T47D (cell line): ENCODE data around the gene ASCL1.

Source experiments
- DNase-seq, 2 experiments: peaks; one replicate each; pipeline versions ENCODE4 v3.0.0 to v3.0.0-alpha.2; 2011 to 2012; ENCODE audit warnings: low read depth in 1 of 2, low spot score in 1 of 2
- JUND ChIP-seq: IDR thresholded peaks from 2 replicates; pipeline ENCODE4 v1.6.1; 2012; ENCODE audit warnings: low read depth
- in situ Hi-C: cut with HindIII; loops from 2 replicates; pipeline ENCODE4 v1.10.0; 2016; ENCODE audit warnings: low sequenced_read_pairs, low pct_unique_long_range_greater_than_20kb

The ASCL1 gene

DNA sequence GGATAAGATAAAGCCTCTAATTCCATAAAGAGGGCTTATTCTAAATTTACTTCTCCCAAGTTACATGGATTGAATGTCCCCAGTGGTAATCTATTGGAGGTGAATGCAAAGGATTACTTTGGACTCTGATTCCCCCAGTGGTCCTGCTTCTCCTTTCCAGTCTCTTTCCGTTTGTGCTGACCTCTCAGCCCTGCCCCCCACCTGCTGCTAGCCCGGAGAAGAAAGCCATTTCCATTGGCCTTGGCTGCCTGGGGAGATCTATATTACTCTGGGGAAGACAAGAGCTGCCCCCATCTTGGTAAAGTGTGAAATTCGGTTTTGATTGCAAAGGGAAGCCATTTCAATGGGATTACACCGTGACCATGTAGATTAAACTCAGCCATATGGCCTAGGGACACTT is 13.3 kb downstream of the ASCL1 start:
- TF ChIP-seq JUND, result no peak
- in situ Hi-C loops, result no loop called here
- DNase-seq, result no peak

DNA sequence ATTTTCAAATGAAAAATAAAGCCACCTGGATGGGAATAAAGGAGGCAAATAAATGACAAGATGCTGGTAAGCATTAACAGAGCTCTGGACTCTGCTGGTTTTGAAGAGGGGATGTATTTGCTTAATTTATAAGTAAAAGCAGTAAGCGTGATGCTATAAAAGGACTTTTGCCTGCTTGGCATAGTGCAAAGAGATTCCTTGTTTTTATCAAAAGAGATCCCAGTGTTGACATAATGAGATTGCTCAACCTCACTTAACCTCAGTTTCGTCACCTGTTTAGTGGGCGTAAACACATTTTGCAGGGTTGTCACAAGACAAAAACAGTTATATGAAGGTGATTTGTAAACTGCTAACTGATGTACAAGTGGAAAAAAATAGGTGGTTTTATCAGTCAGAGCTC is 13.8 kb downstream of the ASCL1 start:
- no peak for DNase-seq
- TF ChIP-seq JUND, result no peak
- in situ Hi-C loops, result no loop called here

DNA sequence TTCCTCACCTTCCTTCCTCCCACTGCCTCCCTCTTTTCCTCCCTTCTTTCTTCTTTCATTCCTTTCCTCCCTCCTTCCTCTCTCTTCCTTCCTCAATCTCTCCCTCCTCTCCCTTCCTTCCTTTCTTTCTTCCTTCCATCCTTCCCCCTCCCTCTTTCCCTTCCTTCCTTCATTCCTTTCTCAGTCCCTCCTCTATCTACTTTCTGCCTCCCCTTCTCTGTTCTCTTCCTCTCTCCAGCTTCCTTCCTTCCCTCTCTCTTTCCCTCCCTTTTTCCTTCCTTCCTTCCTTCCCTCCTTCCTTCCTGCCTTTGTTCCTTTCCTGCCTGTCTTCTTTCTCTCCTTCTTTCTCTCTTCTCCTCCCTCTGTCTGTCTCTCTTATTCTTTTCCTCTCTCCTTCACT is 16.1 kb downstream of the ASCL1 start:
- in situ Hi-C loops, result no loop called here
- DNase-seq, result no peak
- TF ChIP-seq JUND, result no peak

DNA sequence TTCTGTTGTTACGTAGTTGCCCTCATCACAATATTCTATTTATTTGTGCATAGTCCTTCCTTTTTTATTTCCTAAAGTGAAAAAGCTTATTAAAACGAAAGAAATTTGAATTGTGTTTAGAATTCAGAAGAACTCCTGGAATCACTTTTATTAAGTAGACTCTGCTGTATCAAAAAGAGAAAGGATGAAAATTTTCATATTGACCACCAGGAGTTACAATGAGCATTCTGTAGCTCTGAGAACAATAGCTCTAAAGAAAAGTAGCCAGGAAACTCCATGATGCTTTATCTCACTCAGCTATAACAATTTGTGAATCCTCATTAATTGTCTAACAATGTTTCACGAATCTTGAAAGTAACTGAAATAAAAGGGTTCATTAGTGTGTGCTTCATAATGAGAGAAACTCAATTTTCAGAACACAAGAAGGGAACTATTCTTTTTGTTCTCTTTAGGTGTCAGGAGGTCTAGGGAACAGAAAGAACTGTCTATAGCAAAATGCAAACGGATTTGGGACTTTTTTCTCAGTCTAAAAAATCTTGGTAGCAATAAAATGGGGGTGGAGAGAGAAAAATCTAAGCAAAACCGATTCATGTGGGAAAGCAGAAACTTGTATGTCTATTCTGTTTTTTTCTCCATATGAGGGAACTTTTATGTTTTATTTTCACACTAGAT is 19.3 kb downstream of the ASCL1 start:
- no peak for DNase-seq
- in situ Hi-C loops, result no loop called here
- no peak for TF ChIP-seq JUND

DNA sequence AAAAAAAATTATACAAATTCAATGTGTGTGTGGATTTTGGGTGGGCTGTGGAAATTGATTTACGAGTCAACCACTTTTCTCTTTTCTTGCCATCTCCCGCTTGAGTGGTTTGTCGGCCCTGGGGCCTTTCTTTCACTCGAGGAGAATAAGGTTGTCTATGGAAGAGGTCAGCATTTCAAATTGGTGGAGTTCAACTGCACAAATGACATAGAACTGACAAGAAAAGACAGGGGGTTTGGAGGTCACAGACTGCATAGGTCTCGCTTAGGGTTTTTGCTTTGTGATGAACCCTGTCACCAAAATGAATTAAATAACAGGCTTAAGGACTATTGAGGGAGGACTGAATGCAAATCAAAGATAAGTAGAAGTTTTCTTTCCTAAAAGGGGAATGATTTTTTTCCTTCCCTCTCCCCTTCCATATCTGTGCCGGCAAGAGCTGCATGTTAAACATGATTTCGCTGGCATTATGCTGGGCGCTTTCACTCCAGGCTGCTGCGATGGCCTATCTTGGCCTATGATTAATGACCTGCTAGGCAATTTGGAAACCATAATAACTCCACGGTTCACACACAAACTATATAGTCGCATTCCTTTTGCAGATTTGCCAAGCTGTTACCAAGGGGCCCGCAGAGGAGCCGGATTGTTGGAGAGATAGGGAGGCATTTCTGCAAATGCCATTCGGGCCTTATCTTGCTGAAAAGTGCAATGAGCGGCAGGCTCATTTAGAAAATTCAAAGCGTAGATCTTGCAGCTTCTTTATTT is 20.7 kb downstream of the ASCL1 start:
- in situ Hi-C loops, result no loop called here
- DNase-seq, result no peak
- TF ChIP-seq JUND, result no peak

DNA sequence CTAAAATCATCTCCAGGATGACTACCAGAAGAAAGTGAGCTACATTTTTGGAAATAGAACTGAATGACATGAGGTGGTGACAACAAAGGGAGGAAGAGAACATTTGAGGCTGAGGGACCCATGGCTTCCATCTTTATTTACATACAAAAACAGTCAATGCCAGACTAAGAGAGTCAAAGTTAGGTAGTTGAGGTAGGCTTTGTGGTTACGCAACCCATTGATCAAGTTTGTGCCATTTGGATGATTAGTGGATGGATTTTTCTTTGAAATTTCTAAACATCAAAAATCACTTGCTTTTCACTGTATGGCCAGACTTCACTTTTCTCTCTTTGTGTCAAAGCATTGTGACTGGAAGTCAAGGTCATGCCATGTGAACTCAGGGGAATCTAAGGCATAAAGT is 22.9 kb downstream of the ASCL1 start:
- no peak for TF ChIP-seq JUND
- in situ Hi-C loops, result no loop called here
- DNase-seq, result no peak

DNA sequence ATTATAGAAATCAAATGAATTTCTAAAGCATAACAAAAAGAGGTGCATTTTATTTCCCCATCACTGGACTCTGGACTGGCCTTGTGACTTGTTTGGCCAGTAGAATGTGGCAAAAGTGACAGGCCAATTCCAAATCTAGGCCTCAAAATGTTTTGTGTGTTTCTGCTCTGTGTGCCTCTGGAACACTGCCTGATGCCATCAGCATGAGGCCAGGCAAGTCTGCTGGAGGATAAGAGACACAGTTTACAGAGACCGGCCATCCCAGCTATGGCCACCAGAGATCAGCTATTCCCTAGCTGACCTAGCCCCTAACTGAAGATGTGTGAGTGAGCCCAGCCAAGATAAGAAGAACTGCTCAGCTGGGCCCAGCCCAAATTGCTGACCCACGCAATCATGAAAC is 32.9 kb downstream of the ASCL1 start:
- no peak for TF ChIP-seq JUND
- no peak for DNase-seq
- in situ Hi-C loops, result no loop called here

DNA sequence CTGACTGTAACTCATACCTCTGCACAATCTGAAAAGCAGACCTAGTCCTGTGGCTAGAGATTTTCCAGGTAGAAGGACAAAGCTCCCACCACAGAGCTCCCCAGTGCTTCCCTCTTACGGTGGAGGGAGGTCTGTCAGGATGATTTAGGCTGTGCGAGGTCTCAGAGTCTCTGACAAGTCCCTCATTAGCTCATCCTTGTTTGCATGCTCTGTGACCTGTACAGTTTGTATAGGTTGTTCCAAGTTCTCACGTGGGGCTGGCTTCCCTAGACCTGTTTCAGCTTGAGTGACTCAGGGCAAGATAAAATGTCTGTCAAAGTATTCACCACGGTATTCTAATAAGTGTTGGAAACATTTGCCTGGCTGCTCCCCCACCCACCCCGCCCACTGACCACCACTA is 34.8 kb downstream of the ASCL1 start:
- in situ Hi-C loops, result no loop called here
- DNase-seq, result no peak
- no peak for TF ChIP-seq JUND

DNA sequence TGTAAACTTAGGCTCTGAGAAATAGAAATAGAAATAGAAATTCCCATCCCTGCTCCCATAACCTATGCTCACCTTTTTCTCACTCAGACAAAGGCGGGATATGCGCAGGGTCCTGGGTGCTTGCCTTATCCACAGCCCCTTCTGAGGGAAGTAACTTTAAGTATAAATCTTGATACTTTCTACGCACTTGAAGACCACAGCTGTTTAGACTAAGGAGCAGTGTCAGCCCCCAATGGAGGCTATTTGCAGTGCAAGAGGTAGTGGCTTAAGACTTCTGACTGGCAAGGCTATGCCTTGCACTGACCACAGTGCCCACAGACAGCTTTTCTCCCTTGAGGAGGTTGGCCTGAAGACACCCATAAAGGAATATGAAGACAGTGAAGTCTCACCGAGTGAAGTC is 35.2 kb downstream of the ASCL1 start:
- no peak for DNase-seq
- no peak for TF ChIP-seq JUND
- in situ Hi-C loops, result no loop called here

DNA sequence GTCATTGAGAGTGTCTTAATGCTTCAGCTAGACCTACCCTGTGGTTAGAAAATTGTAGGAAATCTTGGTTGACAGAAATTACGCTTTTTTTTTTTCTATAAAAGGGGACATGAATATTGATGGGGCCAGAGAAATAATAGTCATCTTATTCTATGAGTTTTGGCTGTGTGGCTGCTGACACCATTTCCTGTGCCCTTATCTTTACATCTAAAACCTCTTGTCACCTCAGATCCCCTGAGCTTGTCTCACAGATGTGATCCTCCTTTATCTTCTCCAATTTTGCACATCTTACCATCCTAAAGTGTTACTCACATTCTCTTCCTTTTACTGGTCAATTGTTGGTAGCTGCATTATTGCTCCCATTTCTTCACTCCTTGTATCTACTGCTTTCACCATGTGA is 36.1 kb downstream of the ASCL1 start:
- in situ Hi-C loops, result no loop called here
- DNase-seq, result no peak
- TF ChIP-seq JUND, result no peak

DNA sequence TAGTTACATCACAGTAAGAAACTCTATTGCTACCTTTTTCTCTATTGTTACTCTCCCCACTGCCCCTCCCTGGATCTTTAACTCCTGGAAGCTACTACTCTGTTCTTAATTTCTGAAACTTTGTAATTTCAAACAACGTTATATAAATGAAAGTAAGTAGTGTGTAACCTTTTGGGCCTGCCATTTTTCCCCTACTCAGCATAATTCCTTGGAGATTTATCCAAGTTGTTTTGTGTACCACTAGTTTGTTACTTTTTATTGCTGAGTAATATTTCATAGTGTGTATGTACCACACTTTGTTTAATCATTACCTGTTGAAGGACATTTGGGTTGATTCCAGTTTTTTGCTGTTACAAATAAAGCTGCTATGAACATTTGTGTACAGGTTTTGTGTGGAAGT is 37.9 kb downstream of the ASCL1 start:
- no peak for DNase-seq
- no peak for TF ChIP-seq JUND
- in situ Hi-C loops, result no loop called here
